GM18498 (cell line): Measurements from ENCODE around the gene EFTUD2.
"Not testable (repeated sequence)": the region's sequence is repeated elsewhere in the genome, so short reads cannot be mapped to it uniquely, and the experiment has no call there.

Source experiments
- ATAC-seq: cut with Tn5 transposase; IDR thresholded peaks from one replicate; pipeline ENCODE4 v1.9.1; 2021; ENCODE audit warnings: mild to moderate bottlenecking, moderate library complexity; ENCODE audit not compliant: unreplicated experiment

EFTUD2 gene

DNA sequence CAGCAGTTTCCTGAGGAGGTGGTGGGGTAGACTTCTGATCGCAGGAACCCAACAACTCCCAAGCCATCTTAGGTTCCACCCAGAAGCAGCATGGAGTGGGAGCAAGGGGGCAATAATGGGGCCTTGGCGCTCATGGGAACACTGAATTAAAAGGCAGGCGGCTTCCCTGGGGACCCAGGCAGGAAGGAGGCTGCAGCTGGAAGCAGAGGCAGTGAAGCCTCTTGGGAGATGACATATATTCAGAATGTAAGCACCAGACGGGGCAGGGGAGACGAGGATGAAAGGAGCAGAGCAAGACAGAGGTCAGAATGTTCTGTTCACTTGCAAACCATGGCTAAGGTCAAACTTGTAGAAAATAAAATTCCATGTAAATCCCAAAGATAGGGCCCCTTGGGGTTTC lies 48.6 kb downstream of the EFTUD2 start:
- no peak for ATAC-seq

GRCh38 chr17:44850025-44850424 lies 49.2 kb downstream of the EFTUD2 start:
- ATAC-seq = no peak

DNA sequence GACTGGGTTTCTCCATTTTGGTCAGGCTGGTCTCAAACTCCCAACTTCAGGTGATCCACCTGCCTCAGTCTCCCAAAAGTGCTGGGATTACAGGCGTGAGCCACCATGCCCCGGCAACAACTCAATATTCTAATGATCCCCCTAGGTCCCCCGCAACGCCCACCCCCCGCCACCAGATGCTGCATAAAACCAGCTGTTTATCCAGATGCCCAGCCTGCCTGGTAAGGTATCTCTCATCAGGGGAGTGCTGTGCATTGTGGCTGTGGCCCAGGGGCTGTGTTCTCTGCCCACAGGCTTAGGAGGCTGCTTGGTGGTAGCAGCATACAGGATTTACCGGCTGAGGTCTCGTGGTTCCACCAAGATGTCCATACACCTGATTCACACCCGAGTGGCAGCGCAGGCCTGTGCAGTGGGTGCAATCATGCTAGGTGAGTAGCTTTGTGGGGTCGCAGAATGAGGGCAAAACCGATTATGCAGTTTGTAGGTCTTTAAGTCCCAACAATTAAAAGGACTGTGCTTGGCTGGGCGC lies 50.2 kb downstream of the EFTUD2 start:
- no peak for ATAC-seq

DNA sequence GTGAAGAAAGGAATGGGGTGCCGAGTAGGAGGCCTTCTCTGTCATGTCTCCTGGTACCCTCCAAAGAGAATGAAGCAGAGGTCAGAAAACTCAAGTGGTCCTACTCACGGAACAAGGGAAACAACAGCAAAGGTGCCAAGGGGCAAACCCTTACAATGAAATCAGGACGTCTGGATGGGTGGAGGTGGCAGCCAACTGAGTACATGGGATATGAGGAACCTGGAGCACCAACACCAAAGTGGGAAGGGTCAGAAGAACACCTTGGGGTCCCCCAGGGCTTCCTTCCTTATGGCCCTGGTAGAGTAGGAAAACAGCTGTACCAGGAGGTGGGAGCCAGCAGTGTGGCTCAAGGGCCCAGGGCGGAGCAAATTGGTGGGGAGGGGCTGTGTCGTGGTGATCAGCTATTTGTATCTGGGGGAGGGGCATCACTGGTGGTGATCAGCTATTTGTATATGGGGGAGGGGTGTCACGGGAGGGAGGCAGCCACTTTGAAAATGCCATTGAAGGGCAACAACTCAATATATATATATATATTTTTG lies 50.9 kb downstream of the EFTUD2 start:
- no peak for ATAC-seq

DNA sequence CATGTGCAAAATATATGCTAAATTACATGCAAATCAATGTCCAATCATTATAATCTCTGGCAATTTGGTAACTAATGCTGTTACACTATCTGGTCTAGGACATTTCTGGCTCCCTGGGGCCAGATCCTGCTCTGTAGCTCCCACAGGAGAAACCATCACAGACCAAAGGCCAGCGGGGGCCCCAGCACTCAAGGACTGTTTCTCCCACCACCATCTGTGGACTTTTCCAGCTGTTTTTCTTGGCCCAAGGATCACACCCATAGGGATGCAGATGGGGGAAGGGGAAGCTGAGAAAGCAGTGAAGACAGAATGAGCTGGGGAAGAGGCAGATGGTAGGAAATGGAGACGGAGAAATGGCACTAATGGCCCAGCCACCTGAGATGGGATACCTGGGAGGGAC lies 51.7 kb downstream of the EFTUD2 start, which contains the start of gene HIGD1B:
HIGD1B (plus strand) TSS at position 298 of the 400 bp plus-strand sequence. CDS start 270 bp downstream, outside the sequence.
- no peak for ATAC-seq

GRCh38 chr17:44846206-44846605 lies 53.0 kb downstream of the EFTUD2 start:
- ATAC-seq = no peak

DNA sequence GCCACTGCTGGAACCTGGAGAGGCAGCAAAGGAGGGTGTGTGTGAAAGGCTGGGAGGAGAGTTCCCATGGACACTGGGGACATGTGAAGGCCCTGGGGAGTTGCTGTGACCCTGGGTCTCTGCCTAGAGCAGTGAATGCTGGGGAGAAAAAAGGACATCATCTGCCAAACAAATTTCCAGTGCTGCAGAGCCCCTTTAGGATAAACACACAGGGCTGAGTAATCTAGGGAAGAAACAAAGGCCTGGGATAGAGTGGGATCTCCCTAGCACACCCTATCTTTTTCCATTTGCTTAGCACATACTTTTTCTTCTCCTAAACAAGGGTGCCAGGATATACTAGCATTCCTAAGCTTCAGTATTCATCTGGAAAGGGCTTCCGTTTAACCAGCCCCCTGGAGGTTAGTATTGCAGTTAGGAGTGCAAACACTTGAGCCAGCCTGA lies 54.8 kb downstream of the EFTUD2 start:
- no peak for ATAC-seq

DNA sequence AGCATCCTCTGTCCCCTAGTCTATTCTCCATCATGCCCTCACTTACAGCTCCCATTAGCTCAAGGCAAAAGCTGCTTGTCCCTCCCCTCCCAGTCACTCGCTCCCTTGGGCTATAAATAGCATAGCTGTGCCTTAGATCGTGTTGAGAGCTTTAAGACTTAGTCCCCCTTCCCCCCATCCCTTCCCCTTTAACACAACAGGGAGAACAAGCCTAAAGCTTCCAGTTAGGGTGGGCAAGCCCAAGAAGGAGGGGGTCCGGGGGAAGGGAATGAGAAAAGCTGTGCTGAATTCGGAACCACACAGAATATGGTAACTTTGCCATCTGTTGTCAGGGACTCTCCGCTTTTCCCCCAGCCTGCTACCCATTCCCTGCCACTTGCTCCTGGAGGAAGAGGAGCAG lies 56.5 kb downstream of the EFTUD2 start:
- no peak for ATAC-seq

DNA sequence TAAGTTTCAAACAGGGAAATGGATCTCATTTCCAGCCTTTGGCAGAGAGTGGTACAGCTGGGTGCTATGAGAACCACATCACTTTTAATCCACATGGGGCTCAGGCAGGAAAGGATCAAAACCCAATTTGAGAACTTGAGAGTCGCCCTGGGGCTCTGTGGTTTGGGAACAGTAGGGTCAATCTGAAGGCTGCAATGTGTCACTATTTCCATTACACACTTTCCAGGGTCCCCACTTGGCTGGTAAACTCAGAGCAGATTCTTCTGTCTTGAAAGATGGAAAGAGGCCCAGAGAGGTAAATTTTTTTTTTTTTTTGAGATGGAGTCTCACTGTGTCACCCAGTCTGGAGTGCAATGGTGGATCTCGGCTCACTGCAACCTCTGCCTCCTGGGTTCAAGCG lies 58.3 kb downstream of the EFTUD2 start:
- ATAC-seq = no peak

GRCh38 chr17:44840274-44840673 lies 59.0 kb downstream of the EFTUD2 start:
- no peak for ATAC-seq

DNA sequence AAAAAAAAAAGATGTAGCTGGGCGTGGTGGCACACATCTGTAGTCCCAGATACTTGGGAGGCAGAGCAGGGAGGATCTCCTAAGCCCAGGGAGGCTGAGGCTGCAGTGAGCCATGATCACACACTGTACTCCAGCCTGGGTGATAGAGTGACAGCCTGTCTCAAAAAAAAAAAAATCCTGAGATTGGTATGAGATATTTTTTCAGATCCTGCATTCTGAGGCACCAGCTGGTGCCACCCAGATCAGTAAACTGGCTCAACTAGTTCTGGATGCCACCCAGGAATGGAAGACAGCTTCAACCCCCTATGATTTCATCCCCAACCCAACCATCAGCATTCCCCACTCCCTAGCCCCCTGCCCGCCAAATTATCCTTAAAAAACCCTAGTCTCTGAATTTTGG lies 62.0 kb downstream of the EFTUD2 start:
- ATAC-seq = no peak

DNA sequence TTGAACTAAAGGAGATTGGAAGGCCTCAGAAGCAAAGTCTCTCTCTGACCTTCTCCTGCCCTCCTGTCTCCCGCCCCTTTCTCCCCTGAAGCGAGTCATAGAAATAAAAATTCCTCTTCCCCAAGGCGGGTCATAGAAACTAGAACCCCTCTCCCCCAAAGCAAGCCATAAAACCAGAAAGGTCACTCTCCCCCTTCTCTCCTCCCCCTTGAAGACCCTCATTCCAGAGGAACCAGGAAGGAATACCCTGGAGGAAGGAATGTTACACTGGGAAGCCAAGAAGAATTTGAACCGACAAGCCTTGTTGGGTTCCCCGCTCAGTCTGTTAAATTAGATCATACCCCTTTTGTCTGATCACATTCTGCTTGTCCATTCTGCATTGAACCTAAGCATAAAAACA lies 66.4 kb downstream of the EFTUD2 start:
- no peak for ATAC-seq

- no peak for ATAC-seq
Observed at GRCh38 chr17:44831371-44831770, 67.9 kb downstream of the EFTUD2 start.

- ATAC-seq = no peak
Observed at GRCh38 chr17:44830359-44831288, 68.6 kb downstream of the EFTUD2 start.

DNA sequence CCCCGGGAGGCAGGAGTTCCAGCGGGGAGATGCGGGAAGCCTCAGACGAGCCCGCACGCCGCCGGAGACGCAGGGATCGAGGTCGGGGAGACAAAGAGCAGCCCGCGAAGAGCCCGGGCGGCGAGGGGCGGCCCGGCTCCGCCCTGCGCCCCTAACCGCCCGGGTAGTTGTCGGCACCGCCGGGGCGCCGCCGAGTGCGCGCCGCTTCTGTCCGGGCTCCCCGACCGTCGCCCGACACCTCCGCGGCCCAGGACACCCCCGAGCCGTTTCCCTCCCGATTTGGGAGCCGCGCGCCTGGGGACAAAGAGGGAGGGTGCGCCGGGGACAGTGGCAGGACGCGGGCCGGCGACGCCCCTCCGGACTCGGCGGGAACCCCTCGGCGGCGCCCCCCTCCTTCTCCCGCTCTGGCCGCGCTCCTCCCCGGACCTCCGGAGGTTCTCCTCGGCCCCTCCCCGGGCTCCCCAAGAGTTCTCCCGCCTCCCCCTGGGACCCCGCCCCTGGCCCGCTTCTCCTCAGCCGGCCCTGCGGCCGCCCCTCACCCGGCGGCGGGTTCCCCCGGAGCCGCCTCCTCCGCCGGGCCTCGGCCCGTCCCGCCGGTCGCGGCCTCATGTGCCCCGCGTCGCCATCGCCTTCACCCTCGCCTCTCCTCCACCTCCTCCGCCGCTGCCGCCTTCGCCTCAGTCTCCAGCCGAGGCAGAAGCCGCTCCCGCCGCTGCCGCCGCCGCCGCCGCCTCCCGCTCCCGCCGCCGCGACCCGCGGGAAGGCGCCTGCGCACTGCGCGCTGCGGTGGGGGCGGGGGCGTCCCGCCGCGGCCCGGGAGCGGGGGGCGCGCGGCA lies 69.5 kb downstream of the EFTUD2 start, which contains the start of gene GJC1:
GJC1 (minus strand) TSS at position 765 of the 836 bp plus-strand sequence. CDS start 24,470 bp downstream, outside the sequence.
- ATAC-seq = no peak

DNA sequence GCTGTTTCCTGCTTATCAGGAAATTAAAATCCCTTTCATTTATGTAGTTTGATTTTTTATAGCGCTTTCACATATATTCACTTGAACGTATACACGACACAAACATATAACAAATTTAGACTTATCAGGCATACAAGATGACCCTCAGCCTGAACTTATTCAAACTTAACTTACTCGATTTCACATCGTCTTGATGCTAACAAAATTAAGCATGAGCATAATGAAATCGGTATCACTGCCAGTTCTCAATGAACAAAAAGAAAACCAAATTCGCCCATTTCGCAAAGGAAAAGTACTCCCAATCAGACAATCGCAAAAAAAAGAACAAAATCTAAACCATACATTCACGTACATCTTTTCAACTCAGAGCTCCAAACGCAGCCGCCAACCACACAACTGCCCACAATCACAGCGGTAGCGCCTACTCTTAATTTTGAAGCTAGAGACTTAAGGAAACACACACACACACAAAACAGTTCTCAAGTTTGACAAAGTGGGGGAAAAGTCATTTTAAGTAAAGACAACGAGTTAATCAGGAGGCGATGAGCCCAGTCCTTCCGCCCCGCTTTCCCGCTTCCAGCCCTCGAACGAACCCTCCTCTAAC lies 70.2 kb downstream of the EFTUD2 start:
- ATAC-seq = no peak

GRCh38 chr17:44827863-44828262 lies 71.4 kb downstream of the EFTUD2 start:
- ATAC-seq = no peak

DNA sequence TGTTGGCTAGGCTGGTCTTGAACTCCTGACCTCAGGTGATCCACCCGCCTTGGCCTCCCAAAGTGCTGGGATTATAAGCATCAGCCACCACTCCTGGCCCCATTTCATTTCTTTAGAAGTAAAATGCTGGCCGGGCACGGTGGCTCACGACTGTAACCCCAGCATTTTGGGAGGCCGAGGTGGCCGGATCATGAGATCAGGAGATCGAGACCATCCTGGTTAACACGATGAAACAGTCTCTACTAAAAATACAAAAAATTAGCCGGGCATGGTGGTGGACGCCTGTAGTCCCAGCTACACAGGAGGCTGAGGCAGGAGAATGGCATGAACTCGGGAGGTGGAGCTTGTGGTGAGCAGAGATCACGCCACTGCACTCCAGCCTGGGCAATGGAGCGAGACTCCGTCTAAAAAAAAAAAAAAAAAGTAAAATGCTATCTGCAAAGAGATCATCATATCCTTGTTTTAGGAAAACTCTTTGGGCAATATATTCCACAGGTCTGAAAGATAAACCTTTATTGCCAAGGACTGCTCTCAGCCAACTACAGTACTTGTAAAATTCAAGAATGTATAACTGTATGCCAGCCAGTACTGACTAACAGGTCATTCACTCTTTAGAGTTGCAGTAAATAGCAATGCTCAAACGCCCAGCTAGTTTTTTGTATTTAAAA lies 73.0 kb downstream of the EFTUD2 start:
- ATAC-seq = no peak

DNA sequence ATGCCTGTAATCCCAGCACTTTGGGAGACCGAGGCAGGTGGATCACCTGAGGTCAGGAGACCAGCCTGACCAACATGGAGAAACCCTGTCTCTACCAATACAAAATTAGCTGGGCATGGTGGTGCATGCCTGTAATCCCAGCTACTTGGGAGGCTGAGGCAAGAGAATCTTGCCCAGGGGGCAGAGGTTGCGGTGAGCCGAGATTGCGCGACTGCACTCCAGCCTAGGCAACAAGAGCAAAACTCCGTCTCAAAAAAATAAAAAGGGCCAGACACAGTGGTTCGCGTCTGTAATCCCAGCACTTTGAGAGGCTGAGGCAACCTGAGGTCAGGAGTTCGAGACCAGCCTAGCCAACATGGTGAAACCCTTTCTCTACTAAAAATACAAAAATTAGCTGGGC lies 74.0 kb downstream of the EFTUD2 start:
- ATAC-seq = not testable (repeated sequence)

DNA sequence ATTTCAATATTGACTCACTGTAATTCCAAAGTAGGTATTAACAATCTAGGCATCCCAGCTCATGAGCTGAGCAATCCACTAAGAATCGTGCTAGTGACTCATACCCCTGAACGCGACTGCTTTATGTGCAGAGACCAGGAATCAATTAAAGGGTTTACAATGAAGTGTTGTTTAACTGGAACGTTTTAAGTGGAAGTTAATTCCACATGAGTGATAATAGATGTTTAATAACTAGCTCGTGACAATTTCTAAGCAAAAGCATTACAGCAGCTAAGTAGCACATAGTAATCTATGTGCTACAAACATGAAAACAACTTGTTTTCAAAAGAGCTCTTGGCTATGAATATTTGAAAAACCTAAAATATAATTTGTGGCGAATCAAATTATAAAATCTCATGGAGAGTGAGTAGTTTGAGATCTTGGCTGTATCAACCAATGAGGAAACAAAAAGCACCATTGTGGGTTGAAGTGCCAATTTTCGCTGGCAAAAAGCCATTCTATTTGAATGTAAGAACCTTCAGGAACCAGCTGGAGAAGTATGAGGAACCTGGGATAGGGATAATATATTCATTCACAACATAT lies 78.5 kb downstream of the EFTUD2 start:
- ATAC-seq = no peak
